Uterus (tissue), 4 donors: ENCODE data around the gene SPATA24. TPM values are rescaled to one million over a fixed set of nuclear protein-coding genes. Genes with fewer than 3 reads are reported as not detected.

ENCODE experiments used
- DNase-seq, 2 donors: peaks; one replicate each; pipeline ENCODE4 v3.0.0-alpha.2; 2019 to 2020
- H3K27ac ChIP-seq, 2 donors: fragments of 200-600 bp; sonication (generic); 1 replicate in 1 of 2; 2 replicates in 1 of 2; pipeline ENCODE4 v1.5.1; 2016 to 2018
- H3K27me3 ChIP-seq, 2 donors: fragments of 200-600 bp; sonication (generic); one replicate each; pipeline ENCODE4 v1.5.1; 2018 to 2019; ENCODE audit warnings: control low read depth in 1 of 2
- H3K36me3 ChIP-seq, 2 donors: fragments of 200-600 bp; sonication (generic); one replicate each; pipeline ENCODE4 v1.5.1; 2019; ENCODE audit warnings: control low read depth in 1 of 2
- H3K4me1 ChIP-seq, 2 donors: fragments of 200-600 bp; sonication (generic); one replicate each; pipeline ENCODE4 v1.5.1; 2018 to 2019; ENCODE audit warnings: control low read depth in 1 of 2
- H3K4me3 ChIP-seq, 2 donors: fragments of 200-600 bp; sonication (generic); 1 replicate in 1 of 2; 2 replicates in 1 of 2; pipeline ENCODE4 v1.5.1; 2018 to 2019; ENCODE audit warnings: mild to moderate bottlenecking in 1 of 2
- H3K9me3 ChIP-seq, 2 donors: fragments of 200-600 bp; sonication (generic); one replicate each; pipeline ENCODE4 v1.5.1; 2019; ENCODE audit warnings: control low read depth in 1 of 2
- CTCF ChIP-seq, 4 experiments: fragments of 200-600 bp in 2 of 4; fragments of 450-650 bp in 2 of 4; sonication (generic) in 2 of 4; IDR thresholded peaks; one replicate each; pipeline ENCODE4 v1.5.1; 2016 to 2019; ENCODE audit warnings: antibody characterized with exemption in 4 of 4, mild to moderate bottlenecking in 2 of 4, moderate library complexity in 1 of 4
- POLR2A ChIP-seq, 2 donors: fragments of 450-650 bp; IDR thresholded peaks; one replicate each; pipeline ENCODE4 v1.6.1; 2016; ENCODE audit warnings: antibody characterized with exemption in 2 of 2, mild to moderate bottlenecking in 1 of 2, moderate library complexity in 1 of 2
- intact Hi-C: fragments of 100-400 bp; cut with DNase I; formaldehyde crosslinking; loops from one replicate; pipeline ENCODE4 v1.15.1; 2023; ENCODE audit warnings: low total_unique reads
- total RNA-seq, 4 donors: library from RNA; depleted of rRNA in 3 of 4; stranded (reverse); fragments of >200 nt in 3 of 4; gene quantifications; one replicate each; pipeline versions ENCODE4 v1.1.0 to v1.2.4, GENCODE V29; 2014 to 2023
- donor health status: DM: yes; HTN: yes; CAD: no.

The SPATA24 gene
- total RNA-seq, 4 donors from 2014 or later: 2.4 to 3.4 TPM; not detected in 2

DNA sequence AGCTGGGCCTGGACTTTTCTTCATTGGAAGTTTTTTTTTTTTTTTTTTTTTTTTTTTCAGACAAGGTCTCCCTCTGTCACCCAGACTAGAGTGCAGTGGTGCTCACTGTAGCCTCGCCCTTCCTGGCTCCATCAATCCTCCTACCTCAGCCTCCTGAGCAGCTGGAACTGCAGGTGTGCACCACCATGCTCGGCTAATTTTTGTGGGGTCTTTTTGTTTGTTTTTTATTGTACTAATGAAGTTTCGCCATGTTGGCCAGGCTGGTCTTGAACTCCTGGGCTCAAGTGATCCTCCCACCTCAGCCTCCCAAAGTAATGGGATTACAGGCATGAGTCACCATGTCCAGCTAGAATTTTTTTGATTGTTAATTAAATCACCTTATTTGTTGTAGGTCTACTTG, 31.8 kb upstream of the SPATA24 start:
- Histone ChIP-seq H3K27me3 (no peaks in the 10 kb centered on the region), H3K4me3 (no peak overlapping the region), H3K27ac (no peak overlapping the region), H3K9me3 (no peaks in the 10 kb centered on the region), H3K36me3 (no peaks in the 10 kb centered on the region), H3K4me1 (no peaks in the 10 kb centered on the region)
- intact Hi-C loops: no loop called here
- TF ChIP-seq POLR2A (IDR thresholded peaks at IDR 0.05) (no peak), CTCF (IDR thresholded peaks at IDR 0.05) (no peak)
- DNase-seq: no peak

DNA sequence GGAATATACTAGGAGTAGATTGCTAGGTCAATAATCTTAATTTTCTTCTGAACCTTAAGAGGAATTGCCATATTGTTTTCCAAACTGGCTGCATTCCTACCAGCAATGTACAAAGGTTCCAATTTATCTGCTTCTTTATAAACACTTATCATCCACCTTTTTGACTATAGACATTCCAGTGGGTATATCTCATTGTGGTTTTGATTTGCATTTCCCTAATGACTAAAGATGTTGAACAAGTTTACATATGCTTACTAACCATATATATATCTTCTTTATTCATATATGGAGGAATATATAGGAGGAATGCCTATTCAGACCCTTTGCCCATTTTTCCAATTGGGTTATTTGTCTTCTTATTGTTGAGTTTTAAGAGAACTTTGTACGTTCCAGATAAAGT, 27.8 kb upstream of the SPATA24 start:
- Histone ChIP-seq H3K4me1 (no peaks in the 10 kb centered on the region), H3K27ac (no peak overlapping the region), H3K27me3 (no peaks in the 10 kb centered on the region), H3K36me3 (no peaks in the 10 kb centered on the region), H3K9me3 (no peaks in the 10 kb centered on the region), H3K4me3 (no peak overlapping the region)
- intact Hi-C loops: no loop called here
- TF ChIP-seq POLR2A (IDR thresholded peaks at IDR 0.05) (no peak), CTCF (IDR thresholded peaks at IDR 0.05) (no peak)
- no peak for DNase-seq

- TF ChIP-seq POLR2A (IDR thresholded peaks at IDR 0.05) (no peak), CTCF (IDR thresholded peaks at IDR 0.05) (no peak)
- intact Hi-C loops: no loop called here
- DNase-seq: no peak
- no peaks in the 10 kb centered on the region for H3K4me1 ChIP-seq
- no peak overlapping the region for H3K4me3 ChIP-seq
- no peaks in the 10 kb centered on the region for H3K27me3 ChIP-seq
- no peaks in the 10 kb centered on the region for H3K36me3 ChIP-seq
- H3K27ac ChIP-seq: no peak overlapping the region
- no peaks in the 10 kb centered on the region for H3K9me3 ChIP-seq
Measured at GRCh38 chr5:139430015-139430414, 26.1 kb upstream of the SPATA24 start.

GRCh38 chr5:139426203-139426885, 22.5 kb upstream of the SPATA24 start:
- H3K4me1 ChIP-seq: no peaks in the 10 kb centered on the region
- intact Hi-C loops: loop anchor here (10.0 kb wide), 1 partner anchor 338 kb away; no protein-coding TSS in a partner anchor
- DNase-seq: no peak
- no peaks in the 10 kb centered on the region for H3K9me3 ChIP-seq
- H3K36me3 ChIP-seq: no peaks in the 10 kb centered on the region
- H3K27me3 ChIP-seq: no peaks in the 10 kb centered on the region
- no peak for TF ChIP-seq CTCF (IDR thresholded peaks at IDR 0.05)
- no peak for TF ChIP-seq POLR2A (IDR thresholded peaks at IDR 0.05)
- H3K4me3 ChIP-seq: no peak overlapping the region
- no peak overlapping the region for H3K27ac ChIP-seq

- no peak overlapping the region for H3K4me3 ChIP-seq
- no peaks in the 10 kb centered on the region for H3K4me1 ChIP-seq
- no peak overlapping the region for H3K27ac ChIP-seq
- DNase-seq: no peak
- intact Hi-C loops: loop anchor here (10.0 kb wide), 1 partner anchor 339 kb away; no protein-coding TSS in a partner anchor
- no peaks in the 10 kb centered on the region for H3K9me3 ChIP-seq
- no peaks in the 10 kb centered on the region for H3K27me3 ChIP-seq
- TF ChIP-seq POLR2A (IDR thresholded peaks at IDR 0.05) (no peak), CTCF (IDR thresholded peaks at IDR 0.05) (no peak)
- no peaks in the 10 kb centered on the region for H3K36me3 ChIP-seq
Measured at GRCh38 chr5:139425497-139425896, 21.6 kb upstream of the SPATA24 start.
